Activated naive CD4-positive, alpha-beta T cell treated with anti-CD3 and anti-CD28 coated beads, Interleukin-2, amount 10 ng/mL, durations not matched to agents 5 hours and 36 hours (primary cell): Measurements from ENCODE around the gene FAM53A. TPM values are rescaled to one million over a fixed set of nuclear protein-coding genes. Genes with fewer than 3 reads are reported as not detected.

Experiments used
- total RNA-seq, 2 experiments: library from RNA; stranded (reverse); gene quantifications; one replicate each; pipeline ENCODE4 v1.2.3, GENCODE V29; 2021

Gene FAM53A, protein sequence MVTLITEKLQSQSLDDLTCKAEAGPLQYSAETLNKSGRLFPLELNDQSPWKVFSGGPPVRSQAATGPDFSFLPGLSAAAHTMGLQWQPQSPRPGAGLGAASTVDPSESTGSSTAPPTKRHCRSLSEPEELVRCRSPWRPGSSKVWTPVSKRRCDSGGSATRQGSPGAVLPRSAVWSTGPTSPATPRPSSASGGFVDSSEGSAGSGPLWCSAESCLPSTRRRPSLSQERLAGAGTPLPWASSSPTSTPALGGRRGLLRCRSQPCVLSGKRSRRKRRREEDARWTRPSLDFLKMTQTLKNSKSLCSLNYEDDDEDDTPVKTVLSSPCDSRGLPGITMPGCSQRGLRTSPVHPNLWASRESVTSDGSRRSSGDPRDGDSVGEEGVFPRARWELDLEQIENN
- total RNA-seq, result 1 to 10 TPM in 1 of 2 experiments, under 1 TPM in 1; 0.93 to 1.8 TPM

GRCh38 chr4:1683736-1684505 lies at the start of gene FAM53A:
Gene FAM53A (minus strand): TSS chr4:1684313. CDS start chr4:1668741, 15,572 bp downstream.

DNA sequence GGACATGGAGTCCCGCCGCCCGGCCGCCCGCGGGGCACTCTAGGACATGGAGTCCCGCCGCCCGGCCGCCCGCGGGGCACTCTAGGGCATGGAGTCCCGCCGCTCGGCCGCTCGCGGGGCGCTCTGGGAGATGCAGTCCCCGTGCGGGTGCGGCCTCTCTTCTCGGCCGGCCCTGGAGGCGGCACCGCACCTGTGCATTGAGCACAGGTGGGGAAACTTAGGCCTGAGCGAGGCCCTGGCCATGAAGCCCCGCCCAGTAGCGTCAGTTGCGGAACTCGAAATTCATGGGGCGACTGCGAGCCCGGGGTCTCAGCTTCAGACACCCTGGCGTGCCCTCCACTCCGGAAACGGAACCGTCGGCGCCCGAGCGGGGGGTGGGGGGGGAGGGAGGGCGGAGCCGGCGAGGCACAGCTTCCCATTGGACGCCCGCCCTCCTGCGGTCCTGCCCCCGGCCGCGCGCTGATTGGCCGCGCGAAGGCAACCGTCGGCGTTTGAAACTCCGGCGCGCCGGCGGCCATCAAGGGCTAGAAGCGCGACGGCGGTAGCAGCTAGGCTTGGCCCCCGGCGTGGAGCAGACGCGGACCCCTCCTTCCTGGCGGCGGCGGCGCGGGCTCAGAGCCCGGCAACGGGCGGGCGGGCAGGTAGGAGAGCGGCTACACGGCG lies 37.0 kb upstream of the FAM53A start, which contains the start of the genes TACC3 and TMEM129:
TACC3 (plus strand) TSS at position 519 of the 663 bp plus-strand sequence. CDS start 1,901 bp downstream, outside the sequence.
TMEM129 (minus strand) TSS at position 321 of the 663 bp plus-strand sequence. CDS start 486 bp downstream, outside the sequence.

GRCh38 chr4:1712216-1713002 lies 28.3 kb upstream of the FAM53A start, which contains the start of gene SLBP:
Gene SLBP (minus strand): TSS chr4:1712319. CDS start chr4:1712188, 131 bp downstream.

Other genes starting within 250 kb of the FAM53A start
- 10 to 100 TPM; 82.5 to 87.7 TPM for gene SLBP, start 28.0 kb upstream of the FAM53A start, total RNA-seq
- 10 to 100 TPM; 24.0 to 28.2 TPM for gene TMEM129, start 37.0 kb upstream of the FAM53A start, total RNA-seq
- gene TACC3, start 37.2 kb upstream of the FAM53A start, total RNA-seq, result 100 to 1,000 TPM; 203 to 217 TPM
- gene FGFR3, start 109.0 kb upstream of the FAM53A start, total RNA-seq, result 1 to 10 TPM; 1.4 to 1.9 TPM
- 10 to 100 TPM; 46.1 to 47.7 TPM for gene LETM1, start 171.8 kb upstream of the FAM53A start, total RNA-seq
- gene NSD2, start 187.1 kb upstream of the FAM53A start, total RNA-seq, result 100 to 1,000 TPM; 189 to 201 TPM